Testis (tissue), 3 donors: Measurements from ENCODE around the gene PRMT9. TPM values are rescaled to one million over a fixed set of nuclear protein-coding genes. Genes with fewer than 3 reads are reported as not detected.
A peak's percentile ranks its signal among the peaks of the same experiment; 100 is the strongest.

ENCODE experiments used
- DNase-seq: peaks from one replicate; pipeline ENCODE4 v3.0.0-alpha.2; 2019
- H3K27ac ChIP-seq, 2 donors: fragments of 200-600 bp; sonication (generic); one replicate each; pipeline ENCODE4 v1.5.1; 2019
- H3K27me3 ChIP-seq: fragments of 200-600 bp; sonication (generic); one replicate; pipeline ENCODE4 v1.5.1; 2019
- H3K36me3 ChIP-seq: fragments of 200-600 bp; sonication (generic); one replicate; pipeline ENCODE4 v1.5.1; 2017; ENCODE audit warnings: low read depth; ENCODE audit errors: missing control alignments
- H3K4me1 ChIP-seq: fragments of 200-600 bp; sonication (generic); one replicate; pipeline ENCODE4 v1.5.1; 2019
- H3K4me3 ChIP-seq, 2 donors: fragments of 200-600 bp; sonication (generic); one replicate each; pipeline ENCODE4 v1.5.1; 2017 to 2019
- H3K9me3 ChIP-seq: fragments of 200-600 bp; sonication (generic); one replicate; pipeline ENCODE4 v1.5.1; 2017
- POLR2A ChIP-seq: fragments of 450-650 bp; IDR thresholded peaks from one replicate; pipeline ENCODE4 v1.6.1; 2017; ENCODE audit warnings: antibody characterized with exemption, mild to moderate bottlenecking, moderate library complexity
- WGBS, 2 donors: methylation state at CpG; one replicate each; pipeline ENCODE4 v1.1.5; 2018; 5-methylcytosine and 5-hydroxymethylcytosine counted together
- intact Hi-C: fragments of 100-400 bp; cut with DNase I; formaldehyde crosslinking; loops from one replicate; pipeline ENCODE4 v1.15.1; 2023; ENCODE audit warnings: low total_unique reads
- polyA plus RNA-seq: library from polyadenylated mRNA; stranded (reverse); fragments of 350-450 nt; fragmentation: Illumina TruSeq; extraction: RNeasy Lipid Tissue Mini Kit (QIAGEN cat#74804); gene quantifications from one replicate; pipeline ENCODE4 v1.2.3, GENCODE V29; 2014; ENCODE audit warnings: low read depth, low replicate concordance; ENCODE audit not compliant: insufficient read depth
- total RNA-seq, 2 donors: library from RNA; depleted of rRNA; stranded (reverse); fragments of >200 nt; gene quantifications; one replicate each; pipeline ENCODE4 v1.2.3, GENCODE V29; 2016
- TF ChIP-seq, protein P1 (sequence below), 3 experiments: fragments of 450-650 bp in 2 of 3; fragments of 200-600 bp in 1 of 3; sonication (generic) in 1 of 3; IDR thresholded peaks; one replicate each; pipeline ENCODE4 v1.5.1; 2016 to 2019; ENCODE audit warnings: antibody characterized with exemption in 3 of 3, mild to moderate bottlenecking in 2 of 3, moderate library complexity in 1 of 3

Gene PRMT9
- total and polyA plus RNA-seq, 3 donors from 2014 or later = 22.7 to 27.5 (median 24.6) TPM

DNA sequence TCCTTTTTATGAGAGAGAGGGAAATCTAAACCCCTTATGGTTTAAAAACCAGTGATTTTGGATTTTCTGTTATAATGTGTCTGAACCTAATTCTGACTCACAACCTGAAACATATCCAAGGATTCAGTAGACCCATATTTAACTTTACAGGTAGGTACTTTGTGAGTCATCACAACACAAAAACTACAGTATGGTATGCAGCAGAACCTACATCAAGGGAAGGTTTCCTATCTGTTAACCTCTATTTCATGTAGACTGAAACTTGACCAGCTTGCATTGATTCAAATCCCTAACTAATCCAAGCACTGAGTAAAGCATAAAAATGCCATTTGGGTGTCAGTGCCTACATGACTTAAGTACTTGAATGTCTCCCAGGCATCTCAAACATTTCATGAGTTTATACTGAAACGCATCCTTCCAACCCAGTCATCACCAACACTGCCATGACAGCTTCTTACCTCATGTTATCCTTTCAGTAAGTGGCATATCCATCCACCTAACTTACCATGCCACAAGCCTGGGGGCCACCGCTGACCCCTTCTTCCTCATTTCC lies 43.6 kb upstream of the PRMT9 start:
- Histone ChIP-seq H3K36me3 (no peaks in the 10 kb centered on the region), H3K4me1 (peaks cover 10% of the 10 kb centered on the region), H3K27ac (no peak overlapping the region), H3K4me3 (no peak overlapping the region), H3K27me3 (no peaks in the 10 kb centered on the region), H3K9me3 (no peaks in the 10 kb centered on the region)
- WGBS, 2 donors = 97 to 98% methylated on average over 2 of the region's 2 CpGs
- TF ChIP-seq POLR2A = no peak
- TF ChIP-seq, protein P1, sequence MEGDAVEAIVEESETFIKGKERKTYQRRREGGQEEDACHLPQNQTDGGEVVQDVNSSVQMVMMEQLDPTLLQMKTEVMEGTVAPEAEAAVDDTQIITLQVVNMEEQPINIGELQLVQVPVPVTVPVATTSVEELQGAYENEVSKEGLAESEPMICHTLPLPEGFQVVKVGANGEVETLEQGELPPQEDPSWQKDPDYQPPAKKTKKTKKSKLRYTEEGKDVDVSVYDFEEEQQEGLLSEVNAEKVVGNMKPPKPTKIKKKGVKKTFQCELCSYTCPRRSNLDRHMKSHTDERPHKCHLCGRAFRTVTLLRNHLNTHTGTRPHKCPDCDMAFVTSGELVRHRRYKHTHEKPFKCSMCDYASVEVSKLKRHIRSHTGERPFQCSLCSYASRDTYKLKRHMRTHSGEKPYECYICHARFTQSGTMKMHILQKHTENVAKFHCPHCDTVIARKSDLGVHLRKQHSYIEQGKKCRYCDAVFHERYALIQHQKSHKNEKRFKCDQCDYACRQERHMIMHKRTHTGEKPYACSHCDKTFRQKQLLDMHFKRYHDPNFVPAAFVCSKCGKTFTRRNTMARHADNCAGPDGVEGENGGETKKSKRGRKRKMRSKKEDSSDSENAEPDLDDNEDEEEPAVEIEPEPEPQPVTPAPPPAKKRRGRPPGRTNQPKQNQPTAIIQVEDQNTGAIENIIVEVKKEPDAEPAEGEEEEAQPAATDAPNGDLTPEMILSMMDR (IDR thresholded peaks at IDR 0.05) = no peak
- intact Hi-C loops = no loop called here
- no peak for DNase-seq

- no peak for DNase-seq
- Histone ChIP-seq H3K36me3 (no peaks in the 10 kb centered on the region), H3K27me3 (no peaks in the 10 kb centered on the region), H3K27ac (no peak overlapping the region), H3K4me1 (peaks cover 6% of the 10 kb centered on the region), H3K9me3 (no peaks in the 10 kb centered on the region), H3K4me3 (no peak overlapping the region)
- intact Hi-C loops = no loop called here
- TF ChIP-seq POLR2A = no peak
- TF ChIP-seq, protein P1 (IDR thresholded peaks at IDR 0.05) = no peak
- WGBS, 2 donors = 91 to 98% methylated on average over 4 of the region's 4 CpGs
These were observed 41.7 kb upstream of the PRMT9 start for GRCh38 chr4:147725673-147726072.

DNA sequence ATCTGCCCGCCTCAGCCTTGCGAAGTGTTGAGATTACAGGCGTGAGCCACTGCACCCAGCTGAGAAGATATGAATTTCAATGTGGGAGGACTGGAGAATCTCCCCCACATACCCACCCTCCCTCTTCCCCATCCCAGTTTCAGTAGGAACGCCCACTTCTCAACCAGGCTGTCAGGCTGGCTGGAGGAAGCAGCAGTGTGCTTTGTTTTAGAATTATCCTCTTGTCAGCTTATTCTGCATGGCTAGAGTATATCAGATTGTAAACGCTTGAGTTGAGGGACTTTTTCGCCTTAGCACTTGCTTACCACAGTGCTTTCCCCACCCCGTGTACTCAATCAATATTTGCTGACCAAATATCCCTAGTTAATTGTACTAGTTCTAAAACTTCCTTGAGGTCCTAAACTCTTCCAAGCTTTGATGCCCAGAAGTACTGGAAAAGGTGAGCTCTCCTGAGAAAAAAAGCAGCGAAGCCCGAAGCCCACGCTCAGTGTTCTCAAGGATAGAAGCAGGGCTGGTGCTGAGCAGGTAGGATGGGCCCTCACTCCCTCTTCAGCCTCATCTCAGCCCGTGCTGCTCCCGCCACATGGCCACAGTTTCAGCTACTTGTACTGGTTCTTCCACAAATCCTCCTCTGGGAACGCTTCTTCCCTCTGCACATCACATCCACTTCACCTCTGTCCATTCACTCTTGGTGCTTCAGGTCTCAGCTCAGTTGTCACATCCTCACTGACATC lies 40.7 kb upstream of the PRMT9 start:
- Histone ChIP-seq H3K27ac (no peak overlapping the region), H3K36me3 (no peaks in the 10 kb centered on the region), H3K4me1 (no peaks in the 10 kb centered on the region), H3K27me3 (no peaks in the 10 kb centered on the region), H3K4me3 (no peak overlapping the region), H3K9me3 (no peaks in the 10 kb centered on the region)
- 76 to 77% methylated on average over 13 of the region's 13 CpGs for WGBS, 2 donors
- DNase-seq = peak; percentile 32
- intact Hi-C loops = no loop called here
- TF ChIP-seq, protein P1 (IDR thresholded peaks at IDR 0.05) = no peak

DNA sequence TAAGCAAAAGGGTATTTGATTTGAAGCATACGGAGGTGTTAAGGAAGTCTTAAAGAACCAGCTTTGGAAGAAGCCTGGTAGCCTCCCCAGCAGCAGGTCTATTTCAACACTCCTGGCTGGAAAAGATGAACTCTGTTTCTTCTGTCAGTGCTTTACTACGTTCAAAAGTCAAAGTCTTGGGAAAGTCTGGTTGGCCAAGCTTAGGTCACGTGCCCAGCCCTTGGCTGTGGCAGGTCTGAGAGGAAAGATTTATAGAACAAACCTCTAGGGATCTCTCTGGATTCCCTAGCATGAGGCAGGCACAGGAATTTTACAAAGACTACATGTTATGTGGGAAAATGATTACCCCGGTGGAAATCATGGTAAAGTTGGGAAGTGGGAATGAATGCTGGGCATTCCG lies 39.4 kb upstream of the PRMT9 start:
- 74 to 76% methylated on average over 5 of the region's 5 CpGs for WGBS, 2 donors
- no peaks in the 10 kb centered on the region for H3K9me3 ChIP-seq
- H3K36me3 ChIP-seq = no peaks in the 10 kb centered on the region
- intact Hi-C loops = no loop called here
- no peak overlapping the region for H3K27ac ChIP-seq
- DNase-seq = no peak
- no peaks in the 10 kb centered on the region for H3K4me1 ChIP-seq
- H3K27me3 ChIP-seq = no peaks in the 10 kb centered on the region
- H3K4me3 ChIP-seq = no peak overlapping the region
- TF ChIP-seq POLR2A = no peak
- TF ChIP-seq, protein P1 (IDR thresholded peaks at IDR 0.05) = no peak

DNA sequence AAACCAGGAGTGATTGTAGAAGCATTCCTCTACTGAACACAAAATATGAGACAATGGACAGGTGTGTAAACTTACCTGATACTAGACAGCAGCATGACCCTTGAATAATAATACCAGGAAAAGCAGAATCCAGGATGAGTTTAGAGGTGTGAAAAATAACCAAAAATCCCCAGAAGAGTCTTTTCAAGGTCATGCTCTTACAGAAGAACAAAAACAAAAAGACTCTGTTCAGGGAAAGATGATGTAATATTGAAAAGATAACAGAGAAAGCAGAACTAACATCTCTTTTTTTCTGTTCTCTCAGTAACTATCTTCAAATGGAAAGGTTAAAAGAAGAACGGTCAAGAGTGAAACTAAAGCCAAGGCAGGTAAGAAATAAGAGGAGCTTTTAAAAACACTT lies 33.9 kb upstream of the PRMT9 start:
- Histone ChIP-seq H3K27ac (peak overlapping the region in 1 of 2 donors; percentile 39), H3K9me3 (no peaks in the 10 kb centered on the region), H3K4me3 (no peak overlapping the region), H3K27me3 (no peaks in the 10 kb centered on the region), H3K36me3 (no peaks in the 10 kb centered on the region), H3K4me1 (peaks cover 5% of the 10 kb centered on the region)
- no peak for DNase-seq
- TF ChIP-seq, protein P1 (IDR thresholded peaks at IDR 0.05) = no peak
- no peak for TF ChIP-seq POLR2A
- 31 to 48% methylated on average over 1 of the region's 1 CpG for WGBS, 2 donors
- intact Hi-C loops = no loop called here
